Measurements from ENCODE around the gene FOXK2. TPM values are rescaled to one million over a fixed set of nuclear protein-coding genes. Genes with fewer than 3 reads are reported as not detected.

Gene FOXK2
- total and polyA plus RNA-seq, 2 donors (not counting 1 experiment from before 2014, with no cell fraction given): 19.7 to 62.7 TPM

GRCh38 chr17:82542439-82542838, 22.9 kb downstream of the FOXK2 start:
- Mint-ChIP-seq H3K4me3 (no peak overlapping the region), H3K4me1 (peaks cover 54% of the 10 kb centered on the region), H3K27me3 (no peaks in the 10 kb centered on the region), H3K9me3 (ENCODE audit: insufficient read depth) (no peaks in the 10 kb centered on the region), H3K27ac (no peak overlapping the region)
- Histone ChIP-seq H3K4me1 (ENCODE audit: control insufficient read depth in 2 of 2, insufficient read depth in 2 of 2, low read length in 2 of 2) (peaks cover 7 to 27% of the 10 kb centered on the region in 2 donors), H3K4me3 (ENCODE audit: control extremely low read depth in 1 of 5, extremely low read depth in 1 of 5, insufficient read depth in 1 of 5, low read depth in 2 of 5, low read length in 4 of 5) (no peak overlapping the region), H4K20me1 (ENCODE audit: control insufficient read depth, insufficient read depth, low read length, poor library complexity, severe bottlenecking) (peaks cover 98% of the 10 kb centered on the region), H2AFZ (ENCODE audit: insufficient read depth, low read depth, low read length, poor library complexity, severe bottlenecking) (no peak overlapping the region), H3K27ac (ENCODE audit: low read length in 2 of 2) (no peak overlapping the region), H3K9me3 (ENCODE audit: control extremely low read depth in 1 of 3, control insufficient read depth in 2 of 3, insufficient read depth in 1 of 3, low read length in 2 of 3) (no peaks in the 10 kb centered on the region), H3K9ac (ENCODE audit: low read length) (no peak overlapping the region), H3K27me3 (replicated peaks in 1 of 4; ENCODE audit: control extremely low read depth in 1 of 4, control insufficient read depth in 3 of 4, insufficient read depth in 4 of 4, low read length in 3 of 4) (no peaks in the 10 kb centered on the region), H3K4me2 (replicated peaks; ENCODE audit: low read depth, low read length, poor library complexity, severe bottlenecking) (no peak overlapping the region), H3K36me3 (replicated peaks in 1 of 2; ENCODE audit: control extremely low read depth in 1 of 2, control insufficient read depth in 1 of 2, extremely low read depth in 1 of 2, insufficient read depth in 2 of 2, low read length in 1 of 2) (no peaks in the 10 kb centered on the region), H3K79me2 (ENCODE audit: control insufficient read depth, insufficient read depth, low read length) (peaks cover 97% of the 10 kb centered on the region)
- CTCF ChIA-PET: interaction anchor here (2.0 kb wide), 1 partner anchor 9 kb away, joined by 4 read pairs; no protein-coding TSS in a partner anchor
- ATAC-seq (ENCODE audit: low read depth) (no peak), DNase-seq (no peak)
- intact Hi-C loops (cut with micrococcal nuclease): no loop called here
- TF ChIP-seq EZH2 (IDR thresholded peaks at IDR 0.05; ENCODE audit: borderline replicate concordance, insufficient read depth, low read depth, low read length, poor library complexity, severe bottlenecking) (no peak), CTCF (IDR thresholded peaks at IDR 0.05) (no peak)
- POLR2A ChIA-PET: no interaction called here
- WGBS (ENCODE audit: insufficient coverage): 90% methylated on average over 2 of the region's 5 CpGs

- Mint-ChIP-seq H3K27ac (no peak overlapping the region), H3K4me1 (peaks cover 56% of the 10 kb centered on the region), H3K27me3 (no peaks in the 10 kb centered on the region), H3K4me3 (no peak overlapping the region), H3K9me3 (ENCODE audit: insufficient read depth) (no peaks in the 10 kb centered on the region)
- Histone ChIP-seq H3K79me2 (ENCODE audit: control insufficient read depth, insufficient read depth, low read length) (peaks cover 96% of the 10 kb centered on the region), H3K4me3 (ENCODE audit: control extremely low read depth in 1 of 5, extremely low read depth in 1 of 5, insufficient read depth in 1 of 5, low read depth in 2 of 5, low read length in 4 of 5) (no peak overlapping the region), H3K4me1 (ENCODE audit: control insufficient read depth in 2 of 2, insufficient read depth in 2 of 2, low read length in 2 of 2) (peaks cover 7 to 26% of the 10 kb centered on the region in 2 donors), H3K36me3 (replicated peaks in 1 of 2; ENCODE audit: control extremely low read depth in 1 of 2, control insufficient read depth in 1 of 2, extremely low read depth in 1 of 2, insufficient read depth in 2 of 2, low read length in 1 of 2) (peaks cover 0 to 1% of the 10 kb centered on the region in 2 experiments), H3K27ac (ENCODE audit: low read length in 2 of 2) (no peak overlapping the region), H3K27me3 (replicated peaks in 1 of 4; ENCODE audit: control extremely low read depth in 1 of 4, control insufficient read depth in 3 of 4, insufficient read depth in 4 of 4, low read length in 3 of 4) (no peaks in the 10 kb centered on the region), H3K4me2 (replicated peaks; ENCODE audit: low read depth, low read length, poor library complexity, severe bottlenecking) (no peak overlapping the region), H4K20me1 (ENCODE audit: control insufficient read depth, insufficient read depth, low read length, poor library complexity, severe bottlenecking) (peaks cover 98% of the 10 kb centered on the region), H3K9ac (ENCODE audit: low read length) (no peak overlapping the region), H2AFZ (ENCODE audit: insufficient read depth, low read depth, low read length, poor library complexity, severe bottlenecking) (no peak overlapping the region), H3K9me3 (ENCODE audit: control extremely low read depth in 1 of 3, control insufficient read depth in 2 of 3, insufficient read depth in 1 of 3, low read length in 2 of 3) (no peaks in the 10 kb centered on the region)
- ChIA-PET POLR2A (no interaction called here), CTCF (interaction anchor here (0.8 to 1.9 kb wide), 4 partner anchors 10 to 174 kb away, joined by 3 to 8 read pairs (median 4); no protein-coding TSS in a partner anchor)
- TF ChIP-seq EZH2 (IDR thresholded peaks at IDR 0.05; ENCODE audit: borderline replicate concordance, insufficient read depth, low read depth, low read length, poor library complexity, severe bottlenecking): no peak
- no peak for TF ChIP-seq CTCF (IDR thresholded peaks at IDR 0.05)
- no peak for ATAC-seq (ENCODE audit: low read depth)
- 97% methylated on average over 12 of the region's 16 CpGs for WGBS (ENCODE audit: insufficient coverage)
- intact Hi-C loops (cut with micrococcal nuclease): no loop called here
- no peak for DNase-seq
These were observed 25.0 kb downstream of the FOXK2 start for GRCh38 chr17:82544431-82545070.

Data from B cell (primary cell).